Nephron (organoid): Measurements from ENCODE around the gene ZNF143.

ENCODE experiments used
- H3K27ac Mint-ChIP-seq, 3 experiments: 2 replicates each; pipeline ENCODE4 v1.8.0; 2020; ENCODE audit warnings: mixed read lengths in 3 of 3, mild to moderate bottlenecking in 2 of 3, moderate library complexity in 1 of 3
- H3K27me3 Mint-ChIP-seq: 2 replicates; pipeline ENCODE4 v1.8.0; 2021; ENCODE audit warnings: low read depth, mild to moderate bottlenecking, moderate library complexity, mixed read lengths
- H3K36me3 Mint-ChIP-seq: 2 replicates; pipeline ENCODE4 v1.8.0; 2020; ENCODE audit warnings: low read depth, mixed read lengths
- H3K4me1 Mint-ChIP-seq: 2 replicates; pipeline ENCODE4 v1.8.0; 2020; ENCODE audit warnings: mixed read lengths
- H3K4me3 Mint-ChIP-seq, 3 experiments: 2 replicates each; pipeline ENCODE4 v1.8.0; 2020; ENCODE audit warnings: mild to moderate bottlenecking in 3 of 3, mixed read lengths in 3 of 3, moderate library complexity in 2 of 3
- H3K9me3 Mint-ChIP-seq: 2 replicates; pipeline ENCODE4 v1.8.0; 2020; ENCODE audit warnings: mixed read lengths
- CTCF ChIP-seq, 3 experiments: fragments of 200-600 bp; sonication (generic); IDR thresholded peaks; one replicate each; pipeline ENCODE4 v1.5.0; 2021; ENCODE audit warnings: antibody characterized with exemption in 3 of 3; ENCODE audit not compliant: unreplicated experiment in 3 of 3

Gene ZNF143

GRCh38 chr11:9562716-9563115, 101.9 kb downstream of the ZNF143 start:
- TF ChIP-seq CTCF (IDR thresholded peaks at IDR 0.05; ENCODE audit: unreplicated experiment in 3 of 3) = no peak
- peaks cover 17% of the 10 kb centered on the region for H3K4me1 Mint-ChIP-seq
- no peak overlapping the region for H3K4me3 Mint-ChIP-seq

GRCh38 chr11:9563196-9563730, 102.5 kb downstream of the ZNF143 start:
- no peak for TF ChIP-seq CTCF (IDR thresholded peaks at IDR 0.05; ENCODE audit: unreplicated experiment in 3 of 3)
- Mint-ChIP-seq H3K27ac (peak overlapping the region in 1 of 3 experiments; percentile 42), H3K4me1 (peaks cover 22% of the 10 kb centered on the region), H3K9me3 (peaks cover 27% of the 10 kb centered on the region), H3K36me3 (peaks cover 20% of the 10 kb centered on the region), H3K4me3 (no peak overlapping the region), H3K27me3 (no peaks in the 10 kb centered on the region)

More at GRCh38 chr11:9562716-9563115, 101.9 kb downstream of the ZNF143 start:
- H3K27ac Mint-ChIP-seq = no peak overlapping the region
- peaks cover 27% of the 10 kb centered on the region for H3K9me3 Mint-ChIP-seq
- no peaks in the 10 kb centered on the region for H3K27me3 Mint-ChIP-seq
- H3K36me3 Mint-ChIP-seq = peaks cover 20% of the 10 kb centered on the region

GRCh38 chr11:9565822-9566560, 105.2 kb downstream of the ZNF143 start:
- Mint-ChIP-seq H3K9me3 (peaks cover 14% of the 10 kb centered on the region), H3K27me3 (peaks cover 4% of the 10 kb centered on the region), H3K36me3 (peaks cover 15% of the 10 kb centered on the region), H3K27ac (peak overlapping the region; percentile 82 to 94 (median 89)), H3K4me1 (peaks cover 46% of the 10 kb centered on the region), H3K4me3 (peak overlapping the region in 1 of 3 experiments; percentile 19)
- no peak for TF ChIP-seq CTCF (IDR thresholded peaks at IDR 0.05; ENCODE audit: unreplicated experiment in 3 of 3)

GRCh38 chr11:9566561-9567063, 105.8 kb downstream of the ZNF143 start:
- H3K27ac Mint-ChIP-seq = peak overlapping the region; percentile 82 to 94 (median 89)
- peaks cover 4% of the 10 kb centered on the region for H3K27me3 Mint-ChIP-seq
- H3K9me3 Mint-ChIP-seq = peaks cover 7% of the 10 kb centered on the region
- no peak for TF ChIP-seq CTCF (IDR thresholded peaks at IDR 0.05; ENCODE audit: unreplicated experiment in 3 of 3)
- H3K4me1 Mint-ChIP-seq = peaks cover 49% of the 10 kb centered on the region
- peaks cover 9% of the 10 kb centered on the region for H3K36me3 Mint-ChIP-seq
- no peak overlapping the region for H3K4me3 Mint-ChIP-seq

GRCh38 chr11:9567401-9567800, 106.6 kb downstream of the ZNF143 start:
- Mint-ChIP-seq H3K36me3 (peaks cover 1% of the 10 kb centered on the region), H3K27me3 (peaks cover 4% of the 10 kb centered on the region), H3K4me3 (no peak overlapping the region), H3K9me3 (peaks cover under 1% of the 10 kb centered on the region), H3K4me1 (peaks cover 56% of the 10 kb centered on the region), H3K27ac (peak overlapping the region; percentile 82 to 98 (median 89))
- no peak for TF ChIP-seq CTCF (IDR thresholded peaks at IDR 0.05; ENCODE audit: unreplicated experiment in 3 of 3)
